Measurements from ENCODE around the gene GOLIM4.

GRCh38 chr3:168060317-168060716 lies 35.4 kb downstream of the GOLIM4 start:
- TF ChIP-seq GATA2 (CRISPR knock-in tag; IDR thresholded peaks at IDR 0.05) (no peak), CTCF (IDR thresholded peaks at IDR 0.05) (no peak)
